CD4-positive, alpha-beta T cell (primary cell): ENCODE results near the gene MPO. TPM values are rescaled to one million over a fixed set of nuclear protein-coding genes. Genes with fewer than 3 reads are reported as not detected.

Source experiments
- ATAC-seq: fragments of 200-7000 bp; cut with Tn5 transposase; one replicate; pipeline ENCODE4 v1.10.0; 2022; ENCODE audit warnings: mild to moderate bottlenecking; ENCODE audit not compliant: poor library complexity
- CTCF ChIA-PET: fragments of 350-600 bp; sonication (Branson Sonifier 250); formaldehyde crosslinking; loops from one replicate; lab custom pipeline; 2021; ENCODE audit warnings: antibody characterized with exemption, inconsistent platforms; lab: Charles Lee
- POLR2A ChIA-PET: fragments of 350-600 bp; sonication (Branson Sonifier 250); formaldehyde crosslinking; loops from one replicate; lab custom pipeline; 2021; ENCODE audit warnings: antibody characterized with exemption, inconsistent platforms; lab: Charles Lee
- DNase-seq, 14 experiments: peaks; one replicate each; pipeline ENCODE4 v3.0.0-alpha.2; 2013 to 2020; ENCODE audit warnings: mixed read lengths in 2 of 14
- H3K27ac ChIP-seq, 2 donors: one replicate each; pipeline versions ENCODE4 v1.5.1 to v1.7.0; 2013; ENCODE audit warnings: low read length in 2 of 2, low read depth in 1 of 2, mild to moderate bottlenecking in 1 of 2
- H3K27me3 ChIP-seq, 2 experiments: 1 replicate in 1 of 2; 2 replicates in 1 of 2; pipeline versions ENCODE4 v1.6.1 to v1.7.0; 2013; ENCODE audit warnings: low read length in 2 of 2, control low read depth in 1 of 2, mild to moderate bottlenecking in 1 of 2, moderate library complexity in 1 of 2; ENCODE audit not compliant: insufficient read depth in 2 of 2, control insufficient read depth in 1 of 2
- H3K36me3 ChIP-seq: one replicate; pipeline ENCODE4 v1.6.1; 2013; ENCODE audit warnings: low read length, control low read depth; ENCODE audit not compliant: insufficient read depth
- H3K4me1 ChIP-seq: one replicate; pipeline ENCODE4 v1.6.1; 2013; ENCODE audit warnings: low read length, control low read depth; ENCODE audit not compliant: insufficient read depth
- H3K4me3 ChIP-seq: one replicate; pipeline ENCODE4 v1.5.1; 2013; ENCODE audit warnings: mild to moderate bottlenecking, low read length, moderate library complexity
- H3K9me3 ChIP-seq, 2 experiments: 1 replicate in 1 of 2; 2 replicates in 1 of 2; pipeline versions ENCODE4 v1.6.1 to v1.7.0; 2013; ENCODE audit warnings: low read length in 2 of 2, mild to moderate bottlenecking in 2 of 2, control low read depth in 1 of 2, moderate library complexity in 1 of 2; ENCODE audit not compliant: control insufficient read depth in 1 of 2, insufficient read depth in 1 of 2
- H3K27ac Mint-ChIP-seq: one replicate; pipeline ENCODE4 v1.8.0; 2020; ENCODE audit warnings: mixed read lengths
- H3K27me3 Mint-ChIP-seq: one replicate; pipeline ENCODE4 v1.8.0; 2021; ENCODE audit warnings: mixed read lengths
- H3K36me3 Mint-ChIP-seq: one replicate; pipeline ENCODE4 v1.8.0; 2021; ENCODE audit warnings: low read depth, mixed read lengths
- H3K4me1 Mint-ChIP-seq: one replicate; pipeline ENCODE4 v1.8.0; 2021; ENCODE audit warnings: low read depth, mixed read lengths
- H3K4me3 Mint-ChIP-seq: one replicate; pipeline ENCODE4 v1.8.0; 2020; ENCODE audit warnings: mild to moderate bottlenecking, mixed read lengths
- H3K9me3 Mint-ChIP-seq: one replicate; pipeline ENCODE4 v1.8.0; 2020; ENCODE audit warnings: mixed read lengths
- CTCF ChIP-seq: fragments of 200-600 bp; IDR thresholded peaks from one replicate; pipeline ENCODE4 v1.8.0; 2022; ENCODE audit warnings: antibody characterized with exemption, mild to moderate bottlenecking
- intact Hi-C, 2 experiments: fragments of 100-400 bp; cut with DNase I in 1 of 2; cut with micrococcal nuclease in 1 of 2; formaldehyde crosslinking; loops; one replicate each; pipeline versions ENCODE4 v1.15.1 to v1.9.0; 2023 to 2025; cut with DNase I, micrococcal nuclease
- total RNA-seq, 174 experiments: library from RNA in 2 of 174; stranded (reverse) in 2 of 174; gene quantifications; one replicate each; pipeline ENCODE4 v1.2.3 and lab custom pipeline; 2021 to 2026

MPO gene
- total RNA-seq, 2 experiments from 2014 or later = 0.77 TPM; not detected in 1

GRCh38 chr17:58244963-58245362 is 35.8 kb downstream of the MPO start:
- CTCF ChIA-PET = no interaction called here
- Mint-ChIP-seq H3K27ac (no peak overlapping the region), H3K36me3 (no peaks in the 10 kb centered on the region), H3K4me3 (no peak overlapping the region), H3K4me1 (peaks cover 5% of the 10 kb centered on the region), H3K9me3 (no peaks in the 10 kb centered on the region), H3K27me3 (peaks cover 50% of the 10 kb centered on the region)
- POLR2A ChIA-PET = no interaction called here
- ATAC-seq (no peak), DNase-seq (no peak)
- no peaks in the 10 kb centered on the region for H3K9me3 ChIP-seq
- no peak overlapping the region for H3K4me3 ChIP-seq
- no peaks in the 10 kb centered on the region for H3K36me3 ChIP-seq
- H3K4me1 ChIP-seq = peaks cover 17% of the 10 kb centered on the region
- TF ChIP-seq CTCF = no peak
- H3K27ac ChIP-seq = no peak overlapping the region
- intact Hi-C loops = loop anchor here in 1 of 2 experiments (5.0 kb wide), 1 partner anchor 172 kb away; the partner anchor contains the start of gene RNF43
- H3K27me3 ChIP-seq = peaks cover 13 to 16% of the 10 kb centered on the region in 2 experiments

GRCh38 chr17:58242171-58242784 is 38.5 kb downstream of the MPO start:
- Mint-ChIP-seq H3K27me3 (peaks cover 65% of the 10 kb centered on the region), H3K27ac (no peak overlapping the region), H3K4me3 (no peak overlapping the region), H3K4me1 (no peaks in the 10 kb centered on the region), H3K9me3 (no peaks in the 10 kb centered on the region), H3K36me3 (no peaks in the 10 kb centered on the region)
- POLR2A ChIA-PET = interaction anchor here (0.7 kb wide), 1 partner anchor 23 kb away, joined by 3 read pairs; the partner anchor contains the start of gene MKS1
- H3K27me3 ChIP-seq = peaks cover 12 to 13% of the 10 kb centered on the region in 2 experiments
- intact Hi-C loops = no loop called here
- DNase-seq (no peak), ATAC-seq (no peak)
- CTCF ChIA-PET = no interaction called here
- no peak overlapping the region for H3K4me3 ChIP-seq
- no peaks in the 10 kb centered on the region for H3K4me1 ChIP-seq
- no peak for TF ChIP-seq CTCF
- no peak overlapping the region for H3K27ac ChIP-seq
- H3K36me3 ChIP-seq = no peaks in the 10 kb centered on the region
- H3K9me3 ChIP-seq = no peaks in the 10 kb centered on the region

GRCh38 chr17:58239987-58240386 is 40.7 kb downstream of the MPO start:
- no peak for ATAC-seq
- H3K9me3 Mint-ChIP-seq = no peaks in the 10 kb centered on the region
- no peaks in the 10 kb centered on the region for H3K4me1 Mint-ChIP-seq
- Histone ChIP-seq H3K27me3 (peaks cover 23 to 27% of the 10 kb centered on the region in 2 experiments), H3K4me3 (no peak overlapping the region), H3K27ac (no peak overlapping the region), H3K36me3 (no peaks in the 10 kb centered on the region), H3K4me1 (no peaks in the 10 kb centered on the region), H3K9me3 (no peaks in the 10 kb centered on the region)
- peaks cover 79% of the 10 kb centered on the region for H3K27me3 Mint-ChIP-seq
- no peak for DNase-seq
- CTCF ChIA-PET = no interaction called here
- intact Hi-C loops = no loop called here
- no peak for TF ChIP-seq CTCF
- no peak overlapping the region for H3K27ac Mint-ChIP-seq
- no peak overlapping the region for H3K4me3 Mint-ChIP-seq
- POLR2A ChIA-PET = no interaction called here
- H3K36me3 Mint-ChIP-seq = no peaks in the 10 kb centered on the region
